Tongue (tissue), 2 donors: ENCODE data around the gene CATSPERB. TPM values are rescaled to one million over a fixed set of nuclear protein-coding genes. Genes with fewer than 3 reads are reported as not detected.
A peak's percentile ranks its signal among the peaks of the same experiment; 100 is the strongest.
"Not testable (repeated sequence)": the region's sequence is repeated elsewhere in the genome, so short reads cannot be mapped to it uniquely, and the experiment has no call there.

ENCODE experiments used
- DNase-seq: peaks from one replicate; pipeline ENCODE4 v3.0.0-alpha.2; 2015
- total RNA-seq: library from RNA; depleted of rRNA; stranded (reverse); fragments of >200 nt; gene quantifications from one replicate; pipeline ENCODE4 v1.2.3, GENCODE V29; 2014

Gene CATSPERB
- total RNA-seq, 1 donor from 2014 or later, result 5.7 TPM

GRCh38 chr14:91669867-91670266 lies 62.0 kb downstream of the CATSPERB start:
- DNase-seq, result no peak

- not testable (repeated sequence) for DNase-seq
These were observed 64.8 kb downstream of the CATSPERB start for GRCh38 chr14:91667101-91667500.

GRCh38 chr14:91660790-91661189 lies 71.1 kb downstream of the CATSPERB start:
- DNase-seq, result no peak

GRCh38 chr14:91654836-91655235 lies 77.0 kb downstream of the CATSPERB start:
- no peak for DNase-seq

- no peak for DNase-seq
These were observed 78.4 kb downstream of the CATSPERB start for GRCh38 chr14:91653451-91653850.

GRCh38 chr14:91649930-91650329 lies 82.0 kb downstream of the CATSPERB start:
- DNase-seq, result peak; percentile 54

GRCh38 chr14:91647856-91648255 lies 84.0 kb downstream of the CATSPERB start:
- no peak for DNase-seq

- DNase-seq, result peak; percentile 8
These were observed 95.3 kb downstream of the CATSPERB start for GRCh38 chr14:91636604-91637003.

- DNase-seq, result no peak
These were observed 107.1 kb downstream of the CATSPERB start for GRCh38 chr14:91624757-91625156.

GRCh38 chr14:91614187-91614586 lies 117.7 kb downstream of the CATSPERB start:
- no peak for DNase-seq

- no peak for DNase-seq
These were observed 118.3 kb downstream of the CATSPERB start for GRCh38 chr14:91613459-91614112.

GRCh38 chr14:91611528-91611927 lies 120.4 kb downstream of the CATSPERB start:
- no peak for DNase-seq

GRCh38 chr14:91609161-91609560 lies 122.7 kb downstream of the CATSPERB start:
- DNase-seq, result no peak

- DNase-seq, result no peak
These were observed 124.4 kb downstream of the CATSPERB start for GRCh38 chr14:91607322-91608047.

GRCh38 chr14:91606851-91607250 lies 125.0 kb downstream of the CATSPERB start:
- DNase-seq, result no peak

- not testable (repeated sequence) for DNase-seq
These were observed 127.3 kb downstream of the CATSPERB start for GRCh38 chr14:91604611-91605010.

- DNase-seq, result peak; percentile 45
These were observed 131.9 kb downstream of the CATSPERB start for GRCh38 chr14:91599994-91600393.

GRCh38 chr14:91595736-91596135 lies 136.2 kb downstream of the CATSPERB start:
- DNase-seq, result no peak

- DNase-seq, result not testable (repeated sequence)
These were observed 137.9 kb downstream of the CATSPERB start for GRCh38 chr14:91593957-91594356.

- no peak for DNase-seq
These were observed 145.5 kb downstream of the CATSPERB start for GRCh38 chr14:91586410-91586809.

- no peak for DNase-seq
These were observed 146.0 kb downstream of the CATSPERB start for GRCh38 chr14:91585856-91586255.

GRCh38 chr14:91582761-91583160 lies 149.1 kb downstream of the CATSPERB start:
- no peak for DNase-seq

GRCh38 chr14:91580876-91581577 lies 150.9 kb downstream of the CATSPERB start:
- DNase-seq, result no peak
